Measurements from ENCODE around the gene PPP1R14B. TPM values are rescaled to one million over a fixed set of nuclear protein-coding genes. Genes with fewer than 3 reads are reported as not detected.

Gene PPP1R14B
- total and polyA plus RNA-seq, 4 experiments from 2014 or later = 32.2 to 83.5 (median 45.2) TPM

DNA sequence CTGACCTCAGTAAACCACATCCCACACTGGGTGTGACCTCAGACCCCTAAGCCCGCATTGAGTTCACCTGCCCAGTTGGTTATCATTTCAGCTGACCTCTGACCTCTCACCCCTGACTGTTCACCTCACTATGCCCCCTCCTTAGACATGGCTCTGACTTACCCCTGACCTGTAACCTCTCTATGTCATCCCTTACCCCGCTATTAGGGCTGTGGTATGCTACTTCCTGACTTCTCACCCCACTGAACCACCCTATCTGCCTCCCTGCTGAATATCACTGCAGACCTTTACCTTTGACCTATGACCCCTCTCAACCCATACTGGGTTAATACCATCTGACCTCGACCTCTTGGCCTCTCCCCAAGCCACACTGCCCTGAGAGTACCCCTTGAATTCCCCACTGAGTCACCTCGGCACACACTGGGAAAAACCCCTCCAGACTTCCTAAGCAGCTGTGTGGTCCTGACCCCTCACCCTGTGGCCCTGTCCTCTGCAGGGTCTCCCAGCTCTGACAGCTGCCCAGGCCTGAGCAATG, 12.9 kb upstream of the PPP1R14B start:
- Mint-ChIP-seq H3K27me3 (no peaks in the 10 kb centered on the region), H3K4me3 (peak overlapping the region in 1 of 8 donors; percentile 49), H3K9me3 (no peaks in the 10 kb centered on the region), H3K4me1 (peaks cover 1 to 8% (median 5%) of the 10 kb centered on the region in 4 donors), H3K36me3 (peaks cover 10 to 13% of the 10 kb centered on the region in 2 donors), H3K27ac (peak overlapping the region in 2 of 7 donors; percentile 60 to 79)
- POLR2A ChIA-PET (ENCODE audit: partially characterized antibody) = no interaction called here
- intact Hi-C loops (cut with micrococcal nuclease) = no loop called here
- CTCF ChIA-PET (ENCODE audit: partially characterized antibody) = interaction anchor here (0.8 kb wide), 1 partner anchor 10 kb away, joined by 3 read pairs; no protein-coding TSS in a partner anchor
- no peaks in the 10 kb centered on the region for H3K27me3 ChIP-seq (ENCODE audit: insufficient read depth, low read length)
- DNase-seq = no peak
- H3K9me3 ChIP-seq (ENCODE audit: control insufficient read depth in 1 of 2, low read length in 2 of 2) = no peaks in the 10 kb centered on the region
- H3K4me3 ChIP-seq (ENCODE audit: low read length in 2 of 2) = no peak overlapping the region
- H3K4me1 ChIP-seq (ENCODE audit: insufficient read depth, low read length) = no peaks in the 10 kb centered on the region
- peaks cover 8% of the 10 kb centered on the region for H3K36me3 ChIP-seq (ENCODE audit: insufficient read depth, low read length)
- no peak overlapping the region for H3K27ac ChIP-seq (ENCODE audit: low read depth, low read length)

DNA sequence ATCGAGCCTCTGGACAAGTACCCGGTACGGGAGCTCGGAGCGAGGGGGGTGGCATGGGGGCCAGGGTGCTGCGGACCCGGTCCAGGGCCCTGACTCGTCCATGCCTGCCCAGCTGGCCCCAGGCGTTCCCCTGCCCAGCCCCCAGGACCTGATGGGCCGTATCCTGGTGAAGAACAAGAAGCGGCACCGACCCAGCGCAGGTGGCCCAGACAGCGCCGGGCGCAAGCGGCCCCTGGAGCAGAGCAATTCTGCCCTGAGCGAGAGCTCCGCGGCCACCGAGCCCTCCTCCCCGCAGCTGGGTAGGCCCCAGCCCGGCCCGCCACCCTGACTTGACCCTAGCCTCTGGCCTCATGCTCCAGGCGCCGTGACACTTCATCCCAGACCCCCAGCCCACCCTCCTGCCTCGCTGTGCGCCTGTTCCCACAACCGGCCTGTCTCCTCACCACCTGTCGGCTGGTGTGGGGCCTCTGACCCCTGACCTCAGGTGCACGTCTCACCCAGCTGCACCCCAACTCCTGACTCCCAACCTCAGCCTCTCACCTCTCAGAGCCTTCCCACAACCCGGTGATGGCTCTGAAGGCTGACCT, 12.3 kb upstream of the PPP1R14B start:
- Mint-ChIP-seq H3K36me3 (peaks cover 10 to 13% of the 10 kb centered on the region in 2 donors), H3K4me1 (peaks cover 1 to 8% (median 5%) of the 10 kb centered on the region in 4 donors), H3K9me3 (no peaks in the 10 kb centered on the region), H3K27ac (peak overlapping the region in 1 of 7 donors; percentile 60), H3K27me3 (no peaks in the 10 kb centered on the region), H3K4me3 (peak overlapping the region in 1 of 8 donors; percentile 49)
- intact Hi-C loops (cut with micrococcal nuclease) = no loop called here
- no peak overlapping the region for H3K4me3 ChIP-seq (ENCODE audit: low read length in 2 of 2)
- H3K27ac ChIP-seq (ENCODE audit: low read depth, low read length) = no peak overlapping the region
- ChIA-PET POLR2A (ENCODE audit: partially characterized antibody) (interaction anchor here (0.6 to 1.6 kb wide), 4 partner anchors 10 to 58 kb away, joined by 3 to 6 read pairs (median 4); partner anchors contain the start of genes FERMT3 and TRMT112), CTCF (ENCODE audit: partially characterized antibody) (interaction anchor here (0.8 kb wide), 1 partner anchor 9 kb away, joined by 4 read pairs; no protein-coding TSS in a partner anchor)
- no peak for DNase-seq
- H3K4me1 ChIP-seq (ENCODE audit: insufficient read depth, low read length) = no peaks in the 10 kb centered on the region
- no peaks in the 10 kb centered on the region for H3K27me3 ChIP-seq (ENCODE audit: insufficient read depth, low read length)
- peaks cover 8% of the 10 kb centered on the region for H3K36me3 ChIP-seq (ENCODE audit: insufficient read depth, low read length)
- H3K9me3 ChIP-seq (ENCODE audit: control insufficient read depth in 1 of 2, low read length in 2 of 2) = no peaks in the 10 kb centered on the region

DNA sequence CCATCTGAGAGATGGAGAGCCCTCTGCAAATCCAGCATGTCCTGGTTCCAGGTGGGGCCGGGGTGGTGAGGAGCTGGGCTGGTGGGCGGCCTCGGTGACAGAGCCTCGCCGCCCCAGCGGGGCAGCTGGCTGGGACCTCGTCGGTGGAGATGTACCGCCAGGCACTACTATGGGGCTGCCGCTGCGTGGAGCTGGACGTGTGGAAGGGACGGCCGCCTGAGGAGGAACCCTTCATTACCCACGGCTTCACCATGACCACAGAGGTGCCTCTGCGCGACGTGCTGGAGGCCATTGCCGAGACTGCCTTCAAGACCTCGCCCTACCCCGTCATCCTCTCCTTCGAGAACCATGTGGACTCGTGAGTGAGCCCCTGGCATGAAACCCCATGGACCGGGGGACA, 11.6 kb upstream of the PPP1R14B start:
- no peak overlapping the region for H3K27ac Mint-ChIP-seq
- Histone ChIP-seq H3K36me3 (ENCODE audit: insufficient read depth, low read length) (peaks cover 8% of the 10 kb centered on the region), H3K4me1 (ENCODE audit: insufficient read depth, low read length) (no peaks in the 10 kb centered on the region), H3K9me3 (ENCODE audit: control insufficient read depth in 1 of 2, low read length in 2 of 2) (no peaks in the 10 kb centered on the region), H3K27me3 (ENCODE audit: insufficient read depth, low read length) (no peaks in the 10 kb centered on the region), H3K27ac (ENCODE audit: low read depth, low read length) (no peak overlapping the region), H3K4me3 (ENCODE audit: low read length in 2 of 2) (no peak overlapping the region)
- DNase-seq = no peak
- ChIA-PET CTCF (ENCODE audit: partially characterized antibody) (interaction anchor here (0.8 to 1.3 kb wide), 3 partner anchors 8 to 53 kb away, joined by 3 to 4 read pairs (median 4); no protein-coding TSS in a partner anchor), POLR2A (ENCODE audit: partially characterized antibody) (interaction anchor here (1.0 to 1.6 kb wide), 3 partner anchors 11 to 52 kb away, joined by 3 to 6 read pairs (median 4); partner anchors contain the start of gene FERMT3)
- H3K9me3 Mint-ChIP-seq = no peaks in the 10 kb centered on the region
- no peaks in the 10 kb centered on the region for H3K27me3 Mint-ChIP-seq
- no peak overlapping the region for H3K4me3 Mint-ChIP-seq
- intact Hi-C loops (cut with micrococcal nuclease) = no loop called here
- peaks cover 10 to 15% of the 10 kb centered on the region in 2 donors for H3K36me3 Mint-ChIP-seq
- H3K4me1 Mint-ChIP-seq = peaks cover 1 to 8% (median 6%) of the 10 kb centered on the region in 4 donors

DNA sequence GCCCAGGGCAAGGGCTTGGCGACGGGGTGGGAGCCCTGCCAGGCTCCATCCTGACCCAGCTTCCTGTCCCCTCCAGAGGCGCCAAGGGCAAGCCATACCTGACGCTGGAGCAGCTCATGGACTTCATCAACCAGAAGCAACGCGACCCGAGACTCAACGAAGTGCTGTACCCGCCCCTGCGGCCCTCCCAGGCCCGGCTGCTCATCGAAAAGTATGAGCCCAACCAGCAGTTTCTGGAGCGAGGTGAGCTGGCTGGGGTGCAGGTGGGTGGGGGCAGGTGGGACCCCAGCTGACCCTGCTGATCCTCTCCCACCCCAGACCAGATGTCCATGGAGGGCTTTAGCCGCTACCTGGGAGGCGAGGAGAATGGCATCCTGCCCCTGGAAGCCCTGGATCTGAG, 9.6 kb upstream of the PPP1R14B start:
- Histone ChIP-seq H3K27me3 (ENCODE audit: insufficient read depth, low read length) (no peaks in the 10 kb centered on the region), H3K4me3 (ENCODE audit: low read length in 2 of 2) (no peak overlapping the region), H3K4me1 (ENCODE audit: insufficient read depth, low read length) (peaks cover 14% of the 10 kb centered on the region), H3K27ac (ENCODE audit: low read depth, low read length) (no peak overlapping the region), H3K9me3 (ENCODE audit: control insufficient read depth in 1 of 2, low read length in 2 of 2) (no peaks in the 10 kb centered on the region), H3K36me3 (ENCODE audit: insufficient read depth, low read length) (peaks cover 8% of the 10 kb centered on the region)
- H3K4me3 Mint-ChIP-seq = no peak overlapping the region
- peaks cover 6 to 17% (median 11%) of the 10 kb centered on the region in 4 donors for H3K4me1 Mint-ChIP-seq
- POLR2A ChIA-PET (ENCODE audit: partially characterized antibody) = interaction anchor here (1.9 kb wide), 1 partner anchor 10 kb away, joined by 8 read pairs; the partner anchor contains the start of gene PPP1R14B
- no peaks in the 10 kb centered on the region for H3K27me3 Mint-ChIP-seq
- H3K9me3 Mint-ChIP-seq = no peaks in the 10 kb centered on the region
- intact Hi-C loops (cut with micrococcal nuclease) = no loop called here
- peaks cover 10 to 13% of the 10 kb centered on the region in 2 donors for H3K36me3 Mint-ChIP-seq
- CTCF ChIA-PET (ENCODE audit: partially characterized antibody) = interaction anchor here (1.7 to 1.8 kb wide), 2 partner anchors 13 to 45 kb away, joined by 3 to 4 read pairs; no protein-coding TSS in a partner anchor
- H3K27ac Mint-ChIP-seq = no peak overlapping the region
- no peak for DNase-seq

DNA sequence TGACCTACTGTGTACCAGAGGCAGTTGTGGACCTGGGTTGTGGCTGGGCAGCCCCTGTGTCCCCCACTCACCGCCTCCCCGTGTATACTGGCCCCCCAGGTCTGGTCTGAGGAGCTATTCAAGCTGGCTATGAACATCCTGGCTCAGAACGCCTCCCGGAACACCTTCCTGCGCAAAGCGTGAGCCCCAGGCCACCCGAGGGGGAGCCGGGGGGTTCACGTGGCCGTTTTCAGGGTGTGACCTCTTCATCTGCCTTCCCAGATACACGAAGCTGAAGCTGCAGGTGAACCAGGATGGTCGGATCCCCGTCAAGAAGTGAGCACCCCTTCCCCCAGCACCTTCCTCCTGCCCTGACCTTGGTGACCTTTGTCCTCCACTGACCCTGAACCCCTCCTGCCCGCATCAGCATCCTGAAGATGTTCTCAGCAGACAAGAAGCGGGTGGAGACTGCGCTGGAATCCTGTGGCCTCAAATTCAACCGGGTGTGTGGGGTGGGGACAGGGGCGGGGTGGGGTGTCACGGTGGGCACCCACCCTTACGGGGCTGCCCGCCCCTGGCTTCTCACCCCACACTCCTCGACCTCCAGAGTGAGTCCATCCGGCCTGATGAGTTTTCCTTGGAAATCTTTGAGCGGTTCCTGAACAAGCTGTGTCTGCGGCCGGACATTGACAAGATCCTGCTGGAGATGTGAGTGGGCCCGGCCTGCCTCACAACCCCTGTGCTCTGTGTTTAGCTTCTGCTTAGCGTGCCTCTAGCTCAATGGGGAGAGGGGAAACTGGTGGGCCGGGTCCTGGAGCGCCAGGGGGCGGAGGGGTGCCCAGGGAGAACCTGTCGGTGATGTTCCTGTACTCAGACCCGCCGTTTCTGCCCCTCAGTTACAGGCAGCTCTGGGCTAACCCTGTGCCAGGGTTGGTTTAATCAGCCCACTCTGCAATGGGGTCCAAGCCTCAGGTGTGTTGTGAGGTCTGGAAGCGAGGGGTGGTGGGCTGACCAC, 8.7 kb upstream of the PPP1R14B start:
- H3K36me3 ChIP-seq (ENCODE audit: insufficient read depth, low read length) = peaks cover 8% of the 10 kb centered on the region
- CTCF ChIA-PET (ENCODE audit: partially characterized antibody) = interaction anchor here (1.4 to 1.8 kb wide), 3 partner anchors 7 to 46 kb away, joined by 3 to 4 read pairs (median 3); no protein-coding TSS in a partner anchor
- POLR2A ChIA-PET (ENCODE audit: partially characterized antibody) = interaction anchor here (0.8 to 1.9 kb wide), 4 partner anchors 10 to 29 kb away, joined by 4 to 8 read pairs (median 6); partner anchors contain the start of genes NUDT22, PPP1R14B and TRPT1

DNA sequence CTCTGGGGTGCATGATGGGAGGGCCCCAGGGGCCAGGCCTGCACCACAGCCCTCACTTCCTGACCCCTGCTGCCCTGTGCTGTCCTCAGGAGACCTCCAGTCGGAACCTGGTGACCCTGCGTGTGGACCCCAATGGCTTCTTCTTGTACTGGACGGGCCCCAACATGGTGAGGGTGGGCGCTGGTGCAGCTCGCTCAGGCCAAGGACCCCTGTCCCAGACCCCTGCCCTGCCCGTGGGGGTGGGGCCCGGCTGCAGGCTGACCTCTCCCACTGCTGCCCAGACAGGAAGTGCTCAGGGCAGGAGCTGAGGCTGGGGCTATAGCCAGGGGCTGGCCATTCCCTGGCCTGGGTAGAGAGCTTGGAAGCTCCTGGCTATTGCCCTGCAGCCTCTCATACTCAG, 7.6 kb upstream of the PPP1R14B start:
- ChIA-PET CTCF (ENCODE audit: partially characterized antibody) (interaction anchor here (0.7 to 1.7 kb wide), 8 partner anchors 8 to 50 kb away, joined by 3 to 5 read pairs (median 3); partner anchors contain the start of gene FERMT3), POLR2A (ENCODE audit: partially characterized antibody) (interaction anchor here (1.0 to 1.8 kb wide), 3 partner anchors 9 to 16 kb away, joined by 3 to 6 read pairs (median 6); no protein-coding TSS in a partner anchor)
- no peaks in the 10 kb centered on the region for H3K27me3 Mint-ChIP-seq
- H3K36me3 Mint-ChIP-seq = peaks cover 2 to 10% of the 10 kb centered on the region in 2 donors
- peaks cover 3% of the 10 kb centered on the region for H3K36me3 ChIP-seq (ENCODE audit: insufficient read depth, low read length)
- intact Hi-C loops (cut with micrococcal nuclease) = no loop called here
- H3K9me3 ChIP-seq (ENCODE audit: control insufficient read depth in 1 of 2, low read length in 2 of 2) = no peaks in the 10 kb centered on the region
- no peak overlapping the region for H3K4me3 ChIP-seq (ENCODE audit: low read length in 2 of 2)
- no peak for DNase-seq
- no peak overlapping the region for H3K4me3 Mint-ChIP-seq
- H3K27ac ChIP-seq (ENCODE audit: low read depth, low read length) = no peak overlapping the region
- peak overlapping the region in 2 of 7 donors; percentile 55 to 59 for H3K27ac Mint-ChIP-seq
- peaks cover 31% of the 10 kb centered on the region for H3K4me1 ChIP-seq (ENCODE audit: insufficient read depth, low read length)
- H3K9me3 Mint-ChIP-seq = no peaks in the 10 kb centered on the region
- no peaks in the 10 kb centered on the region for H3K27me3 ChIP-seq (ENCODE audit: insufficient read depth, low read length)
- peaks cover 5 to 25% (median 9%) of the 10 kb centered on the region in 4 donors for H3K4me1 Mint-ChIP-seq

More for the DNA sequence above, 8.7 kb upstream of the PPP1R14B start:
- intact Hi-C loops (cut with micrococcal nuclease) = no loop called here
- peaks cover 8 to 24% (median 11%) of the 10 kb centered on the region in 4 donors for H3K4me1 Mint-ChIP-seq
- Histone ChIP-seq H3K27ac (ENCODE audit: low read depth, low read length) (no peak overlapping the region), H3K4me3 (ENCODE audit: low read length in 2 of 2) (no peak overlapping the region), H3K27me3 (ENCODE audit: insufficient read depth, low read length) (no peaks in the 10 kb centered on the region), H3K4me1 (ENCODE audit: insufficient read depth, low read length) (peaks cover 22% of the 10 kb centered on the region), H3K9me3 (ENCODE audit: control insufficient read depth in 1 of 2, low read length in 2 of 2) (no peaks in the 10 kb centered on the region)
- H3K27ac Mint-ChIP-seq = no peak overlapping the region
- H3K27me3 Mint-ChIP-seq = no peaks in the 10 kb centered on the region
- H3K4me3 Mint-ChIP-seq = no peak overlapping the region
- H3K9me3 Mint-ChIP-seq = no peaks in the 10 kb centered on the region
- DNase-seq = no peak
- peaks cover 10 to 13% of the 10 kb centered on the region in 2 donors for H3K36me3 Mint-ChIP-seq

All from CD4-positive, alpha-beta memory T cell (primary cell).